Measurements from ENCODE around the gene SPRED1.

The SPRED1 gene

DNA sequence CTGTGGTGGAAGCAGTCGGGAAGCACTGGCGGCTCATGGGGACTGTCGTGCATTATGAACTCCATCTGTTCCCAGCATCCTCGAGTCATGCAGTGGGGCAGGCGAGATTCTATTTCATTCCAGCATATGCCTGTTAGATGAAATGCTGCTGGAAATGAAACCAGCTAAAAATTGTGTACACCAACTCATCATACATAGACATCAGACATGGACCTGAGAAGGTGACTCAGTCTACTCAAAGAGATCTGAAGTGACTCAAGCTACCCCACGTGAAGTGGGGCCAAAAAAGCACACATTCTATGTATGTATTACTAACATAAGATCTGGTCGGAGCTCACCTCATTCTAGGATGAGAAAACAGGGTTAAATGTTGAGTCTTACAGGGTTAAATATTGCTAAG is 153.8 kb downstream of the SPRED1 start:
- Histone ChIP-seq H3K4me3 (ENCODE audit: low read length) (no peak overlapping the region), H3K36me3 (ENCODE audit: insufficient read depth, low read length) (no peaks in the 10 kb centered on the region), H3K4me1 (ENCODE audit: control insufficient read depth, insufficient read depth, low read length) (peaks cover 3% of the 10 kb centered on the region), H3K9me3 (replicated peaks; ENCODE audit: low read length) (no peaks in the 10 kb centered on the region), H3K27me3 (ENCODE audit: control insufficient read depth, insufficient read depth, low read length) (no peaks in the 10 kb centered on the region), H3K9ac (ENCODE audit: low read depth, low read length) (no peak overlapping the region), H3K4me2 (ENCODE audit: low read length) (no peak overlapping the region)
